NCI-H1694 (cell line): Measurements from ENCODE around the gene CDC42BPG.
A peak's percentile ranks its signal among the peaks of the same experiment; 100 is the strongest.

Experiments used
- DNase-seq: peaks from one replicate; lab custom pipeline; 2025; lab: John Stamatoyannopoulos, UW

The CDC42BPG gene

DNA sequence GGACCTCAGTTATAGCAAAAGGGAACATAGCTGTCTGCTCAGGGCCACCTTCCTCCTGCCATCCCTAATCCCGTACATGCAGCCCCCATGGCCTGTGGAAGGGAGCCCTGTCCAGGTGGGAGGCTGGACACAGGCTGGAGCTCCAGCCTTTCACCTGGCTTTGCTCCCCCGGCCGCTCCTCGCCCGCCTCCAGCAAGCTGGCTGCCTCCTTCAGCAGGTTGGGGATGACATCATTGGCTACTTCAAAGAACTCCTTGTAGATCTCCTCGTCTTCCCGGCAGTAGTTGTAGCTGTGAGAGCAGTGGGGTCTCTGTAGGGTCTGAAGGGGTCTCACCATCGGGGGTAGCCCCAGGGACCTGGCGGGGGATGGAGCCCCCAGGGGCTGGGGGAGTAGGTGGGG is 39.0 kb downstream of the CDC42BPG start:
- DNase-seq = no peak

DNA sequence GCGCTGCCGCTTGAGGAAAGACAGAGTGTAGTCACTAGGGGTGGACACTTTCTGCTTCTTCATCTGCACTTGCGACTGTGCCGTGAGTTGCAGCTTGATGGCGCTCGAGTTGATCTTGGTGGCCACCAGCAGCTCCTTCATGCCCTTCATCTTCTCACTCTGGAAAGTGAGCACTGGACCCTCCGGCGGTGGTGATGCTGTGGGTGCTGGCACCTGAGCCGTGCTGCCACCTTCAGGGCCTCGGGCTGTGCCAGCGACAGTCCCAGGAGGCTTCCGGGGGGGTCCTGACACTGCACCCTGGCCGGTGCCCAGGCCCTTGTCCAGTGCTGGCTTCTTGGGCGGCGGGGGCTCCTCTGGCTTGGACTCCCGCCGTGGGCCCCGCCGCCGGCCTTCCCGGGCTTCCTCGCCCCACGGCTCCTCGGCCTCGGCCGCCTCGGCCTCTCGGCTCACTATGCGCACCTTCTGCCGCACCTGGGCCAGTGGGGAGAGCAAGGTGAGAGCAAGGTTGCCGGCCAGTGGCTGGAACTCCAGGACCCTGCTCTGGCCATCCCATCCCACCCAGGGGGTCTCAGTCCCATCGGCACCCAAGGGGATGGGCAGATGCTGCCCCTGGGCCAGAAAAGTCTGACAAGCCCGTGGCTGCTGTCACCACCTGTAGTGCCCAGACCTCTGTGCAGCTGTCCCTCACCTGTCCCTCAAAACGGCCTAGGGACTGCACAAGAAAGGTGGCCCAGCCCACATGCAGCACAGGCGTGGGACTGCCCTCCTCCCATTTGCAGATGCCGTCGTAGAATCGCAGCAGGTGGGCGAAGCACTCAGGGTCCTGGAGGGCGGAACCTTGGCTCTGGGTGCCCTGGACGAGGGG is 39.9 kb downstream of the CDC42BPG start:
- DNase-seq = no peak

DNA sequence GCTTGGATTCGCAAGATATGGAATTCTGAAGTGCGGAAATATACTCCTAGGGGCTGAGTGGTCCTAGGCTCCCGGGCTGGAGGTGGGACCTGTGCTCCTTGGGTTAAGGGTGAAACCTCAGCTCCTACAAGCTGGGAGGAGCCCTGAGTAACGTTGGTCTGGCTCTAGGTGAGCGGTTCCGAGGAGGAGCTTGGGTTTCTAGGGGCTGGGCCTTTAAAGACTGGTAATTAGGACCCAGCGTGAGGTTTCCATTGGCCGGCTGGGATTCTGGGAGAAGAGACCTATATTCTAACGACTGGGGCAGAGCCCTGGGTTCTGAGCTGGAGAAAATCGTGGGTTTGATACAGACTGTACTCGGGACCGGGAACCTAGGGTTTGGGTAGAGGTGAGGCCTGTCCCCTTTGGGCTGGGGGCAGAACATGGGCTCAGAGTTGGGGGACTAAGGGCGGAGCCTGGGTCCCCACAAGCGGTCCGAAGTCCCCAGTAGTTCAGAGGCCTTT is 40.6 kb downstream of the CDC42BPG start:
- DNase-seq = no peak

DNA sequence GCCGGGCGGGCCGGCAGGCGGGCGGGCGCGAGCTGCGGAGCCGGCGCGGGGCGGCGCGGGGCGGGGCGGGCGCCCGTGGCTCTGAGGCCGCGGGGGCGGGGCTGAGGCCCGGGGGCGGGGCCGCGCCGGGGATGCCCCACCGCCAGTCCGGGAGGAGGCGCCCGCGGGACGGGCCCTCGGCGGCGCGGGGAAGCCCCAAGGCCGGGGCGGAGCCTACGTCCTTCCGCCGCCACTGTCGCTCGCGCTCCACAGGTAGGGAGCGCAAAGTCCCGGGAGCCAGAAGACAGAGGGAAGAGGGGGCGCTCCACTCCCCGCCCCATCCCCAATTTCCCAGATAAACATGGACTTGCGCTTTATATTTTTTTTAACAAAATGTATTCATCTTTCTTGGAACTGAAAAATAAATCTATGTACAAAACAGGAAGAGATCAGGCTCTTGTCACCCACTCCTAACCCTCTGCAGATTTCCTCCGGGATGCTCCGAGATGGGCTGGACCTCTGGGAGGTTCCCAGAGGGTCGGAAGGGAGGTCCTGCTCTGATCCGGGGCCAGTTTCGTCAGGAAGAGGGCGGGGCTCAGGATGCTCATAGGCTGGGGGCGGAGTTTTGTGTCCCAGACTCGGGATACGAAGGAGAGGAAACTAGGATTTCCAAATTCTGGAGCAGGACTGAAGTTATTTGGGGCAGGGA is 41.2 kb downstream of the CDC42BPG start, which contains the start of gene MAP4K2:
TSS of gene MAP4K2 (minus strand) at position 57 of the 688 bp plus-strand sequence. CDS start 65 bp downstream, outside the sequence.
- DNase-seq = peak; percentile 60

DNA sequence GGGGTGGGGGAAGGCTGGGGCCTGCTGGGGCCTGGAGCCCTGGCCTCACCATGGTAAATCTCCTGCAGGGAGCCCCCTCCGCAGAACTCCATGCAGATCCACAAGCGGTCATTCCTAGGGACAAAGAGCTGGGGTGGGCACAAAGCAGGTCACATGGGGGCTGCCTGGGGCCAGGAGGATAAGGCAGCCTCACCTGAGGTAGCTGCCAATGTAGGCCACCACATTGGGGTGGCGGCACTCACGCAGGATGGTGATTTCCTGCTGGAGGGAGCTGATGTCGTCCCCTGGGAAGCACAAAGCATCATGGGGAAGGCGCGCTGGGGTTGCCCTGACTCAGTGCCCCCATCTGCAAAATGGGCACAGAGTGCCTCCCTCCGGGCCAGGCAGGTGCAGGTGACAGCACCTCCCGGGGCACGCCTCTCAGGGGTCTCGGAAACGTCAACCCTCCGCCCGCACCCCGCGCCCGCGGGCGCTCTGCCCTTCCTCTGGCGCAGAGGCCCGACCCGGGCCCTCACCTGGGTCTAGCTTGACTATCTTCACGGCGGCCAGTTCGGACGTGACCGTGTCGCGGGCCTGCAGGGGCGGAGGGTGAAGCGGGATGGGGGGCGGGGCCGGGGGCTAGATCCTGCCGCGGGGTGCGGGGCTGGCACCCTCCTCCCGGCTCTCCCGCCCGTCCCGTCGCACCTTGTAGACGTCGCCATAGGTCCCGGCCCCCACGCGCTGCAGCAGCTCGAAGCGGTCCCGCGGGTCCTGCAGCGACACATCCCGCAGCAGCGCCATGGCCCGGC is 41.9 kb downstream of the CDC42BPG start:
- no peak for DNase-seq

DNA sequence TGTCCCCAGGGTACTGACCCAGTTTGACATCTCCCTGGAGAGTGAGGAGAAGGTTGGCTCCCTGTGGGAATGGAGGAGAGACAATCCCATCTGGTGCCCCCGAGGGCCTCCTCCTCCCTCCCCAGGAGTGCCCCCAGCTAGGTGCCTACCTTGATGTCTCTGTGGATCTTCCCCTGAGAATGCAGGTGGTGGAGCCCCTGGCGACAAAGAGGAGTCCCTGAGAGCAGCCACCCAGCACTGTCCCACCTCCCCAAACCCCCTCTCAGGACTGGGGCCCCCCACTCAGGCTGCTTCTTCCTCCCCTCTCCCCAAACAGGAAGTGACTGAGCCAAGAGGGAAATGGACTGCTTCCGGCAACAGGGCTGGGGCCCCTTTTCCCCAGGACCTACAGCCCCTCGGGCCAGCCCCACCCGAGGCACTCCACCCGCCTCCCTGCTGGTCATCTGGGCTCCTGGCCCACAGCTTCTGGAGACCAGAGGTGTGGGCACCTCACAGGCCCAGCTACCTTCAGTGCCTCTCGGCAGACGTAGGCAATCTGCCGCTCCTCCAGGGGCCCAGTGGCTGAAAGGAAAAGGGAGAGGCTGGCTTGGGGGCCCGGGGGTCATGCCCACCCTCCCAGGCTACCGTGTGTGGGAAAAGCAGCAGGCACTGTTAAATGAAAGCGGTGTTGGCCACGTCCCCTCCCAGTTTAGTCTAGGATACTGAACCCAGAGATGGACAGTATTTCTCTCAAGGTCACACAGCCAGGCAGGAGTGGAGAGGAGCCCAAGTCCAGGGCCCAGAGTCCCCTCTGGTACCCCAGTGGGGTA is 42.7 kb downstream of the CDC42BPG start:
- no peak for DNase-seq

DNA sequence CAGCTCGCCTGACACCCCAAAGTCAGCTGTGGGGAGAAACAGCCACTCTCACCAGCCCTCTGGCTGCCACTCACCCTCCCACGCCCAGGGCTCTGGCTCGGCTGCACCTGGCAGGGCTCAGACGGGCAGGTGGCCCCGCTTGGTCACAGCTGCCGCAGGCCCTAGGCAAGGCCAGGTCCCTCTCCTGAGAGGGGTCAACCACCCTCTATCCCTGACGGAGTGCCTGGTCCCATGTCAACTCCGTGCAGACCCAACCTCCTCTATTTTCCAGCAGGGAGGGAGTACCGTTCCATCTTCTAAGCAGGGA is 43.3 kb downstream of the CDC42BPG start:
- DNase-seq = no peak

DNA sequence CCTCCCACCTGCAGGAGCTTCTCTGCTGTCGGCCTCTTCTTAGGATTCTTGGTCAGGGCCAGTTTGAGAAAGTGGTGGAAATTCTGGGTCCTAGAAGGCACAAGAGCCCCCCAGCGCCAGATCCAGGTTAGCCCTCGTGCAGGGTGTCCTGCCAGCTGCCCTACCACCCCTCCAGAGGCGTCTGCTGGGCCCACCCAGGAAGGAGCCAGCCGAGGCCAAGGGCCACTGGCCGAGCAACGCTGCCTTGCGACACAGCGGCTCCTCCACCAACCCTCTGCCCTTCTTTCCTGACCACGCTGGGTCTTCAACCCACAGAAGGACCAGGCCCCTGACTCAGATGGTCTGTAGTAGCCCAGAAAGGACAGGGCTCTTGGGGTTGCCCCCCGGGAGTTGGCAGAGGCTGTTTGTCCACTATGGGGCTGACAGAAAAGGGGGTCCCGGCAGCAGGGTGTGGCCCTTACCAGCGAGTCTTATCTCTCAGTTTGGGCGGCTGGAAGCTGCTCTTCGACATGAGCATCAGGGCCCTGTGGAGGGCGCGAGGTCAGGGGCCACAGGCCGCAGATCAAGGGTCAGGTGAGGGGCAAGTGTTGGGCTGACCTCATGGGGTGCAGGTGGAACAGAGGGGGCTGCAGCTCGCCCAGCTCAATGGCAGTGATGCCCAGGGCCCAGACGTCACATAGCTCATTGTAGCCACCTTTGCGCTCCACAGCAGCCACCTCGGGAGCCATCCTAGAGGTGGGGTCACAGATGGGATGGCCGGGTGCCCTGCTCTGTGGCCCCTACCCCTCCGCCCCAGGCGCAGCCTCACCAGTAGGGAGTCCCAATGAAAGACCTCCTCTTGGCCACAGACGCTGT is 43.9 kb downstream of the CDC42BPG start:
- no peak for DNase-seq

DNA sequence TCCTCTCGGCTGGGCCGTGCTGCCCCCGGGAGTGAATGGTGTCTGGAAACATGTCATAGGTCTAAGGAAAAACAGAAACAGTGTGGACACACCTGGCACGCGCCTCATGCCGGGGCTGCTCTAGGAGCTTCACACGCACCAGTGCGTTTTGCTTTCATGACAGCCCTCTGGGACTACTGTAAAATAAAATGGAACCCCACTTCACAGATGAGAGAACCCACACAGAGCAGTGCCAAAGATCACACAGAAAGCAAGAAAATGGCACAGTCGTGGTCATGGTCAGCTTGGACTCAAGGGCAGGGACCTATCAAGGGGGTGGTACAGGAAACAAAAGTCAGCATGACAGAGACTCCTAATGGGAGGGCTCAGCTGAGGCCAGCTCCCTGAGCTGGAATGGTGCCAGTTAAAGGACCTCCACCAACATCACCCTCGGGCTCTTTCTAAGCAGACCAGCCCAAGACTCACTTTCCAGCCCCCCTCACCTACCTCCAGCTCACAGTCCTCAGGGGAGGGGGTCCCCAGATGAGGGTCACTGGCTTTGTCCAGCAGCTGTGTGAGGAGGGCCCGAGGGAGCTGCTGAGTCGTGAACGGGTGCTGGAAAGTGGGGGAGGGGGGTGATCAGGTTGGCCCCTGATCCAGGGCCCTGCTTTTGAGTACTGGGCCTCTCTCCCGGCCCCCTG is 44.7 kb downstream of the CDC42BPG start:
- no peak for DNase-seq

DNA sequence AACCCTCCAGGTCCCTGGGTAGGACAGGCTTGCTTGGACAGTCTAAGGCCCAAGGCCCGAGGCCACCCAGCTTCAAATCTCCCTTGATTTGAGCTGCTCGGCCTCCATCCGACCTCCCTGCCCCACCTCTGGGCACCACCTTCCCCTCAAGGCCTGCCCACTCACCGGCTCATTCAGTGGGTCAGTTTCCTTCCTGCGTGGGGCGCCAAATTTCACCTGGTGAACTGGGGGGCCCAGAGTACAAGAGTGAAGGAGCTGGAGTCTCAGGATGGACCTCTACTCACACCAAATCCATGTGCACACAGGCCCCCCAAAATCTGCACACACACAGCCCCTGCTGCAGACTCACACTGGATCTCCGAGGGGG is 45.2 kb downstream of the CDC42BPG start:
- no peak for DNase-seq

DNA sequence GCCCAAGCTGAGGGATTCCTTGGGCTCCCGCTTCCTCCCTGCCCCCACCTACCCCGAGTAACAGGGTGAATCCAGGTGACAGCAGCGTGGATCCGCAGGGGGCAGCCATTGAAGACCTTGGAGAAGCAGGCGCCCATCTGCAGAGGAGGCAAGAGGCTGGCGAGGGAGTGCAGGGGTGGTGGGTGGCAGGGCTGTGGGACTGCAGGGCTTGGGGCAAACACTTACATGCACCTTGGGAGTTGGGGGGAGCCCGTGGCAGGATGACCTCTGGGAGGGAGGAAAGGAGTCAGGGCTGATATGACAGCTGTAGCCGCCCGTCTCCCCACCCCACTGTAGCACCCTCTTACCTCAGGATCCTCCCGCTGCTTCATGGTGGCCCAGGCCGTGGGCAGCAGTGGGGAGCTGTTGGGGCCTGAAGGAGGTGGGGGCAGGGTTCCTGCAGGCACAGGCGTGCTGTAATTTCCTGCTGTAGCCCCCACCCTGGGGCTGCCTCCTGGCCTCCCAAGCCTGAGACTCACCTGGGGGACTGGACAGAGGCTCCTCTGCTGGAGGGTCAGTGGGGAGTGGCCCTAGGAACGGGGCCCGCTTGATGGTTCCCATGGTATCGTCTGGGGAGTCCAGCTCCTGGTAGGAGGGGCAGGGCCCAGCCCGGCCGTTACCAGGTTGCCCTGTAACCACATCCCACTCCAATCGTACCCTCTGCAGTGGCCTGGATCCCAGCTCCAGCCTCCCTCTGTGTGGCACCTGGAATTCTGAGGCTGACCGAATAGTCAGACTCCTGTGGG is 47.5 kb downstream of the CDC42BPG start:
- no peak for DNase-seq

DNA sequence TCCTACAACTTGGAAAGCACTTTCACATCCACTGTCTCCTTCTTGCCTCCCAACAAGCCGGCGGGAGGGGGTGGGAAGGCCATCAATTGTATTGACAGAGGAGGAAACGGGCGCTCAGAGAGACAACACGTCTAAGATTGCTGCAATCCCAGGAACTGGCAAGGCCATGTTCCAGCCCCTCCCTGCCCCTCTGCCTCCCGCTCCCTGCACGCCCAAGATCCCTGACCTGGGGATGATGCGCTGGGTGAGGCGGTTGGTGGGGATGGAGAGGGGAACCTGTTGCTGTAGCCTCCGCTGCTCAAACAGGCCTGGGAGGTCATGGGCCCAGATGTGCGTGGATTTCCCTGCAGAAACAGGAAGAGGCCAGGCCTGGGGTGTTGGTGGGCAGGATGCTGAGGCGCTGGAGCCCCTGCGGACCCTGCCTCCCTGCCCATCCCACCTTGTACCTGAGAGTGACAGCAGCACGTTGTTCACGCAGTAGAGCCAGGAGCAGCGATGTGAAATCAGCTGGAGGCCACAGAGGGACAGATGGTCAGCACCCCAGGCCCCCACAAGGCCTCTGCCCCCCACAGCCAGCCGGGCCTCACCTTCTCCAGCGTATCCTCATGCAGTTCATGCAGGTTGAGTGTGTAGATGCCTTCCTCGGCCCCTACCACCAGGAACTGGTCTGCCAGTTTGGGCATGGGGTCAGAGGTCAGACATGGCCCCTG is 48.3 kb downstream of the CDC42BPG start:
- no peak for DNase-seq

DNA sequence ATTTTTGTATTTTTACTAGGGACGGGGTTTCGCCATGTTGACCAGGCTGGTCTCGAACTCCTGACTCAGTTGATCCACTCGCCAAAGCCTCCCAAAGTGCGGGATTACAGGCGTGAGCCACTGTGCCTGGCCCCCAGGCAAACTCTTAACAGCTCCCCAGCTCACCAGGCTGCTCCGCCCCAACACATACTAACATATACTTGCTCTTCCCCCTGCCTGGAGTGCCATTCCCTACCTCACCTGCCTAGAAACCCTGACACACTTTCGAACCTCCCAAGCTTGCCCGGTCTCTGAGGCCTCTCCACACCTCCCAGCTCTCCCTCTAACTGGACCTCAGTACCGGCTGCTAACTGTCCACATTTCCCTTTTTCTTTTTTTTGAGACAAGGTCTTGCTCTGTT is 49.9 kb downstream of the CDC42BPG start:
- DNase-seq = no peak

DNA sequence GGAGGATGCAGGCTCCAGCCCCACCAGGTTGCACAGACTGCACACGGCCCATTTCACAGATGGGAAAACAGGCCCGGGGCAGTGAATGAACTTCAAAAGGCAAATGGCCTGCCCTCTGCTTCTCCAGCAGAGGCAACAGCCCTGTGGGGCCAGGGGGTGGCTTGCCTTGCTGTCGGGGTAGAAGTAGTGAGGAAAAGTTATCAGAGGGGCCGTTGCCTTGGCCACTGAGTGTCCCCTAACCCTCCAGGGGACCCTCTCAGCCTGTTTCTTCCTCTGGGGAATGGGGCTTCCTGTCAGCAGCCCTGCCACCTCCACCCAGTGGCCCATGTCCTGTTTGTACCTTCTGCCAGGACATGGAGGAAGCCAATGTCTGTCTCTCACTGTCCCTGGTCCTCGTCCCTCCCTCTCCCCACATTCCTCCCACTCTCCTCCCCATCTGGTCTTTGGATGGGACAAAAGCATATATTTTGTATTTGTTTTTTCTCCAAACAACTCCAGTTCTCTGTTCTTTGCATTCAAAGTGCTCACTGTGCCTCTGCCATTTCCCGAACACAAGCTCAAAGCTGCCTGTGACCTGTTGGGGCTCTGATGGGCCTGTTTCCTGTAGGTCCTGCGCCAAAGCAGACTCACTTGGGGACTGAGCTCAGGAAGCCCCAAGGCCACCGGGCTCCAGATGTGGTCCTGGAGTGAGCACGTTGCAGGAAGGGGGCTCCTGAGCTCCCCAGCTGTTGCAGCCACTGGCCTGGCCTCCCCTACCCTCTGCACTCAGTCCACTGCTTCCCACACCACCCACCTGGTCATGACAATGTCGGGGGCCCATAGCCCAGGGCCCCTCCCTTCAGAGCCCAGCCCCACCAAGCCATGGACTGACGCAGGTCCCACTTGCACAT is 50.9 kb downstream of the CDC42BPG start:
- DNase-seq = no peak

DNA sequence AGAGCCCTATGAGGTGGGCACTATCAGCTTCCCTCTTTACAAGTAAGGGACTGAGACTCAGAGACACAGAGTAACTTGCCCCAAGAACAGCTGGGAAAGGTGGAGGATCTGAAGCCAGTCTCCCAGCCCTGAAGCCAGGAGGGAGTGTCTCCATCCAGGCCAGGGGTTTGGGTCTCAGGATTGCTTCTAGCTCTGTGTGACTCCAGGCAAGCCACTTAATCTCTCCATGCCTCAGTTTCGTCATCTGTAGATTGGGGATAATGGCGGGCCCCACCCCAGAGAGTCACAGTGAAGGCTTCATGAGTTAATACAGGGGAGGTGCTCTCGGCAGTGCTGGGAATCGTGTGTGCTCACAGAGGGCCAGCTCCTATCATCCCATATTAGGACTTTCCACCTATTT is 52.0 kb downstream of the CDC42BPG start:
- no peak for DNase-seq

DNA sequence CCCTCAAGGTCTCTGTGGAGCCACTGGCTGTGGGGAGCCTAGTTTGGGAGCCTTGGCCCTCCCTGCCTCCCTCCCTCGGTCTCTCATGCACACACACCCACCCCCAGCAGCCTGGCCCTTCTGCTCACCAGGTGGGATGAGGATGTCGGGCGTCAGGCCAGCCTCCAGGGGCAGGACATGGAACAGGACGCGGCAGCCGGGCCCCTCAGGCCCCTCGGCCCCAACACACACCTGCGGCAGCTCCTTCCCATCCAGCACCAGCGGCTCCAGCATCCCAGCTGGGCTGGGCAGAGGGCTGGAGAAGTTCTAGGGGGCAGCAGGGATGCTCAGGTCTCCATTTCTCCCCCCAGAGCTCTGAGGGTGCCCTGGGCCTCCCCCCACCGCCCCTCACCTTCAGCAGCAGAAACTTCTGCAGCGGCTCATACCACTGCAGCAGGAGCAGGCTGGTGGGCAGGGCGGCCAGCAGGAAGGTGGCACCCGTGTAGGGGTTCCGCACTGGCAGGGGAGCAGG is 52.6 kb downstream of the CDC42BPG start:
- no peak for DNase-seq
